Ovary (tissue), 3 donors: ENCODE data around the gene ALG1.
"Not testable (repeated sequence)": the region's sequence is repeated elsewhere in the genome, so short reads cannot be mapped to it uniquely, and the experiment has no call there.

Source experiments
- CTCF ChIP-seq, 3 donors: fragments of 450-650 bp in 2 of 3; fragments of 200-600 bp in 1 of 3; IDR thresholded peaks; one replicate each; pipeline versions ENCODE4 v1.5.1 to v1.8.0; 2016 to 2022; ENCODE audit warnings: antibody characterized with exemption in 3 of 3, mild to moderate bottlenecking in 1 of 3
- POLR2A ChIP-seq: fragments of 450-650 bp; IDR thresholded peaks from one replicate; pipeline ENCODE4 v1.6.1; 2017; ENCODE audit warnings: antibody characterized with exemption, mild to moderate bottlenecking, moderate library complexity
- donor health status: DM: no; HTN: no; CAD: no.

- TF ChIP-seq CTCF (IDR thresholded peaks at IDR 0.05); POLR2A: not testable (repeated sequence)
These were observed 27.5 kb downstream of the ALG1 start for GRCh38 chr16:5099174-5099573.
